Skeletal muscle tissue (tissue), 4 donors: ENCODE results near the gene LRCH3. TPM values are rescaled to one million over a fixed set of nuclear protein-coding genes. Genes with fewer than 3 reads are reported as not detected.

Source experiments
- H3K27ac ChIP-seq: one replicate; pipeline ENCODE4 v1.7.0; 2013; ENCODE audit warnings: mild to moderate bottlenecking, low read depth, low read length, inconsistent platforms
- H3K27me3 ChIP-seq, 3 donors: one replicate each; pipeline ENCODE4 v1.7.0; 2013; ENCODE audit warnings: low read length in 3 of 3; ENCODE audit not compliant: control insufficient read depth in 3 of 3, insufficient read depth in 3 of 3
- H3K36me3 ChIP-seq, 3 donors: one replicate each; pipeline ENCODE4 v1.7.0; 2013; ENCODE audit warnings: low read length in 3 of 3; ENCODE audit not compliant: control insufficient read depth in 3 of 3, insufficient read depth in 3 of 3
- H3K4me1 ChIP-seq, 3 donors: one replicate each; pipeline ENCODE4 v1.7.0; 2013; ENCODE audit warnings: low read length in 3 of 3, mild to moderate bottlenecking in 3 of 3; ENCODE audit not compliant: control insufficient read depth in 3 of 3, insufficient read depth in 3 of 3
- H3K4me3 ChIP-seq, 3 donors: one replicate each; pipeline ENCODE4 v1.7.0; 2013; ENCODE audit warnings: low read length in 3 of 3
- H3K9ac ChIP-seq, 3 donors: one replicate each; pipeline ENCODE4 v1.7.0; 2013; ENCODE audit warnings: low read length in 3 of 3, mild to moderate bottlenecking in 3 of 3, moderate library complexity in 2 of 3, low read depth in 1 of 3
- H3K9me3 ChIP-seq, 3 donors: one replicate each; pipeline ENCODE4 v1.7.0; 2013; ENCODE audit warnings: low read length in 3 of 3; ENCODE audit not compliant: control insufficient read depth in 3 of 3
- total RNA-seq: library from RNA; depleted of rRNA; stranded (reverse); fragments of >200 nt; gene quantifications from one replicate; pipeline ENCODE4 v1.2.3, GENCODE V29; 2014
- donor health status: Osteomylitis.

The LRCH3 gene
- total RNA-seq, 1 donor from 2014 or later, result 48.0 TPM

- Histone ChIP-seq H3K27me3 (no peaks in the 10 kb centered on the region), H3K27ac (no peak overlapping the region), H3K4me3 (no peak overlapping the region), H3K9ac (no peak overlapping the region), H3K4me1 (peaks cover 6 to 19% (median 16%) of the 10 kb centered on the region in 3 donors), H3K36me3 (no peaks in the 10 kb centered on the region), H3K9me3 (no peaks in the 10 kb centered on the region)
Observed at GRCh38 chr3:197802779-197803459, 11.9 kb downstream of the LRCH3 start.

- H3K4me3 ChIP-seq, result no peak overlapping the region
- no peaks in the 10 kb centered on the region for H3K27me3 ChIP-seq
- no peaks in the 10 kb centered on the region for H3K9me3 ChIP-seq
- peaks cover 7 to 22% (median 7%) of the 10 kb centered on the region in 3 donors for H3K4me1 ChIP-seq
- no peak overlapping the region for H3K27ac ChIP-seq
- no peak overlapping the region for H3K9ac ChIP-seq
- H3K36me3 ChIP-seq, result no peaks in the 10 kb centered on the region
Observed at GRCh38 chr3:197804511-197804910, 13.5 kb downstream of the LRCH3 start.

- no peak overlapping the region for H3K4me3 ChIP-seq
- H3K9ac ChIP-seq, result no peak overlapping the region
- no peaks in the 10 kb centered on the region for H3K36me3 ChIP-seq
- no peak overlapping the region for H3K27ac ChIP-seq
- H3K4me1 ChIP-seq, result peaks cover 7 to 20% (median 8%) of the 10 kb centered on the region in 3 donors
- H3K9me3 ChIP-seq, result no peaks in the 10 kb centered on the region
- H3K27me3 ChIP-seq, result no peaks in the 10 kb centered on the region
Observed at GRCh38 chr3:197807969-197808587, 17.0 kb downstream of the LRCH3 start.

GRCh38 chr3:197809356-197810020, 18.4 kb downstream of the LRCH3 start:
- no peak overlapping the region for H3K9ac ChIP-seq
- no peaks in the 10 kb centered on the region for H3K9me3 ChIP-seq
- H3K27ac ChIP-seq, result no peak overlapping the region
- H3K4me1 ChIP-seq, result peaks cover 7 to 20% (median 8%) of the 10 kb centered on the region in 3 donors
- no peaks in the 10 kb centered on the region for H3K36me3 ChIP-seq
- no peak overlapping the region for H3K4me3 ChIP-seq
- H3K27me3 ChIP-seq, result no peaks in the 10 kb centered on the region

- Histone ChIP-seq H3K27ac (no peak overlapping the region), H3K9me3 (no peaks in the 10 kb centered on the region), H3K27me3 (no peaks in the 10 kb centered on the region), H3K36me3 (no peaks in the 10 kb centered on the region), H3K4me3 (no peak overlapping the region), H3K9ac (no peak overlapping the region), H3K4me1 (peaks cover 7 to 20% (median 8%) of the 10 kb centered on the region in 3 donors)
Observed at GRCh38 chr3:197810901-197811300, 19.8 kb downstream of the LRCH3 start.

- Histone ChIP-seq H3K27ac (no peak overlapping the region), H3K27me3 (no peaks in the 10 kb centered on the region), H3K4me1 (peaks cover 7 to 20% (median 8%) of the 10 kb centered on the region in 3 donors), H3K9me3 (no peaks in the 10 kb centered on the region), H3K9ac (no peak overlapping the region), H3K4me3 (no peak overlapping the region), H3K36me3 (no peaks in the 10 kb centered on the region)
Observed at GRCh38 chr3:197811343-197811742, 20.3 kb downstream of the LRCH3 start.

GRCh38 chr3:197814372-197814771, 23.3 kb downstream of the LRCH3 start:
- H3K36me3 ChIP-seq, result no peaks in the 10 kb centered on the region
- H3K9me3 ChIP-seq, result no peaks in the 10 kb centered on the region
- no peak overlapping the region for H3K9ac ChIP-seq
- H3K27ac ChIP-seq, result no peak overlapping the region
- H3K4me1 ChIP-seq, result peaks cover 0 to 7% (median 5%) of the 10 kb centered on the region in 3 donors
- H3K4me3 ChIP-seq, result no peak overlapping the region
- H3K27me3 ChIP-seq, result no peaks in the 10 kb centered on the region

GRCh38 chr3:197820550-197821335, 29.7 kb downstream of the LRCH3 start:
- Histone ChIP-seq H3K27ac (no peak overlapping the region), H3K4me1 (no peaks in the 10 kb centered on the region), H3K9me3 (no peaks in the 10 kb centered on the region), H3K27me3 (no peaks in the 10 kb centered on the region), H3K9ac (no peak overlapping the region), H3K4me3 (no peak overlapping the region), H3K36me3 (peaks cover 7 to 14% (median 10%) of the 10 kb centered on the region in 3 donors)

- Histone ChIP-seq H3K4me1 (no peaks in the 10 kb centered on the region), H3K36me3 (peaks cover 11 to 52% (median 41%) of the 10 kb centered on the region in 3 donors), H3K9ac (no peak overlapping the region), H3K9me3 (no peaks in the 10 kb centered on the region), H3K4me3 (no peak overlapping the region), H3K27ac (no peak overlapping the region), H3K27me3 (no peaks in the 10 kb centered on the region)
Observed at GRCh38 chr3:197829397-197830045, 38.5 kb downstream of the LRCH3 start.
